Nephron (organoid): ENCODE results near the gene SCAMP2.

Experiments used
- H3K27ac Mint-ChIP-seq, 3 experiments: 2 replicates each; pipeline ENCODE4 v1.8.0; 2020; ENCODE audit warnings: mixed read lengths in 3 of 3, mild to moderate bottlenecking in 2 of 3, moderate library complexity in 1 of 3
- H3K27me3 Mint-ChIP-seq: 2 replicates; pipeline ENCODE4 v1.8.0; 2021; ENCODE audit warnings: low read depth, mild to moderate bottlenecking, moderate library complexity, mixed read lengths
- H3K36me3 Mint-ChIP-seq: 2 replicates; pipeline ENCODE4 v1.8.0; 2020; ENCODE audit warnings: low read depth, mixed read lengths
- H3K4me1 Mint-ChIP-seq: 2 replicates; pipeline ENCODE4 v1.8.0; 2020; ENCODE audit warnings: mixed read lengths
- H3K4me3 Mint-ChIP-seq, 3 experiments: 2 replicates each; pipeline ENCODE4 v1.8.0; 2020; ENCODE audit warnings: mild to moderate bottlenecking in 3 of 3, mixed read lengths in 3 of 3, moderate library complexity in 2 of 3
- H3K9me3 Mint-ChIP-seq: 2 replicates; pipeline ENCODE4 v1.8.0; 2020; ENCODE audit warnings: mixed read lengths
- TF ChIP-seq, protein P1 (sequence below), 3 experiments: fragments of 200-600 bp; sonication (generic); IDR thresholded peaks; one replicate each; pipeline ENCODE4 v1.5.0; 2021; ENCODE audit warnings: antibody characterized with exemption in 3 of 3; ENCODE audit not compliant: unreplicated experiment in 3 of 3

Gene SCAMP2

DNA sequence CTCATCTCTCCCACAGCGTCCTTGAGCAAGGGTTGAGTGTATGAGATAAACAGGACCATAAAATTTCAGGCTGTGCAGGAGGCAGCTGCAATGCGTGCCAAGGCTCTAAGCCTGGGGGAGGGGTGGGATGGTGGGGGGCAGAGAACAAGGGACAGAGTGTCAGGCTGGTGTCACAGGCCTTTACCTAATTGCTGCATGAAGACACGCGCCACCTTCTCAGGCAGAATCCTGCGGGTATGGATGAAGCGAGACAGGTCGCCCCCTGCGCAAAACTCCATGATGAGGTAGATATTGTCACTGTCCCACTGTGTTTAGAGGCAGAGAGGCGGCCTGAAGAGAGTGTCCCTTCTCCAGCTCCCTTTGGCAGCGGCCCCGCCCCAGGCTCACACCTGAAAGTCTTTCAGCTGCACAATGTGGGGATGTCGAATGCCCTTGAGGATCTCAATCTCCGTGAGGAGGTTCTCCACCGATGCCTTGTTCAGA is 31.2 kb downstream of the SCAMP2 start:
- no peaks in the 10 kb centered on the region for H3K27me3 Mint-ChIP-seq
- TF ChIP-seq, protein P1, sequence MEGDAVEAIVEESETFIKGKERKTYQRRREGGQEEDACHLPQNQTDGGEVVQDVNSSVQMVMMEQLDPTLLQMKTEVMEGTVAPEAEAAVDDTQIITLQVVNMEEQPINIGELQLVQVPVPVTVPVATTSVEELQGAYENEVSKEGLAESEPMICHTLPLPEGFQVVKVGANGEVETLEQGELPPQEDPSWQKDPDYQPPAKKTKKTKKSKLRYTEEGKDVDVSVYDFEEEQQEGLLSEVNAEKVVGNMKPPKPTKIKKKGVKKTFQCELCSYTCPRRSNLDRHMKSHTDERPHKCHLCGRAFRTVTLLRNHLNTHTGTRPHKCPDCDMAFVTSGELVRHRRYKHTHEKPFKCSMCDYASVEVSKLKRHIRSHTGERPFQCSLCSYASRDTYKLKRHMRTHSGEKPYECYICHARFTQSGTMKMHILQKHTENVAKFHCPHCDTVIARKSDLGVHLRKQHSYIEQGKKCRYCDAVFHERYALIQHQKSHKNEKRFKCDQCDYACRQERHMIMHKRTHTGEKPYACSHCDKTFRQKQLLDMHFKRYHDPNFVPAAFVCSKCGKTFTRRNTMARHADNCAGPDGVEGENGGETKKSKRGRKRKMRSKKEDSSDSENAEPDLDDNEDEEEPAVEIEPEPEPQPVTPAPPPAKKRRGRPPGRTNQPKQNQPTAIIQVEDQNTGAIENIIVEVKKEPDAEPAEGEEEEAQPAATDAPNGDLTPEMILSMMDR (IDR thresholded peaks at IDR 0.05; ENCODE audit: unreplicated experiment in 3 of 3), result no peak

DNA sequence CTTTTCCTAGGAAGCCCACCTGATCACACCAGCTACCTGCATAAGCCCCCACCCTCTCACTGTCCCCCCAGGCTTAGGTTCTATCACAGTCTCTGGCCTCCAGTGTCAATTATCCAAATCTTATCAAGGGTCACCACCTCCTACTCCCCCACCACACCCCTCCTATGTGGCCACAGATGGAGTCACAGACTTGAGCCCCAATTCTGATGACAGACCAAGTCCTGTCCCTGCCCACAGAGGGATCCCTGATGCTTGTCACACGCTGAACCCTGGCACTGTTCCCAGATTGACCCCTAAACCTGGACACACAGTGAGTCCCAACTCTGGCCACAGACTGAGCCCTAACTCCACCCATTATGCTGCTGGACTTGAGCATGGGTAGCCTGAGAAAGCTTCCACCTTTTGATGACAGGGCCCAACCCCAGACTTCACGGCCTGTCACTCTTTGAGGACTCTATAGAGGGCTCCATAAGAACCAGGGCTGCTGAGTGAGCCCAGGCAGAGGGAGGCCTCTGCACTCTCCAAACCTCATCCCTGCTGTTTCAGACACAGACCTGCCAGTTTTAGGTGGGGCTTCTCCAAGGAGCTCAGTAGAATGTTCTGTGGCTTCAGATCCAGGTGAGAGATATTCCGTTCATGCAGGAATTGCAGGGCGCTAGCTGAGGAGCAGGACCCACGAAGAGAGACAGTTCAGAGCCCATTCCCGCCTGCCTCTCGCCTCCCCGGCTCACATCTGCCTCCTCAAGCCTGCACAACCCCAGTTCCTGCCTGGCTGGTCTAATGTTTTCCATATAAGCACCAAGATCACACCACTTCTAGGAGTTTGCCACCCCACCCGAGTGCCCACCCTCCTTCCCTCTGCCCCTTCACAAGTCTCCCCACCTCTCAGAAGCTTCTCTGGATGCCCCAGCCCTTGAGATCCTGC is 32.1 kb downstream of the SCAMP2 start:
- no peaks in the 10 kb centered on the region for H3K9me3 Mint-ChIP-seq
- peak overlapping the region; percentile 92 to 95 (median 94) for H3K4me3 Mint-ChIP-seq
- no peak overlapping the region for H3K27ac Mint-ChIP-seq
- no peaks in the 10 kb centered on the region for H3K27me3 Mint-ChIP-seq
- peaks cover 25% of the 10 kb centered on the region for H3K4me1 Mint-ChIP-seq
- H3K36me3 Mint-ChIP-seq, result peaks cover 17% of the 10 kb centered on the region
- TF ChIP-seq, protein P1 (IDR thresholded peaks at IDR 0.05; ENCODE audit: unreplicated experiment in 3 of 3), result no peak

More for the DNA sequence above, 31.2 kb downstream of the SCAMP2 start:
- Mint-ChIP-seq H3K36me3 (peaks cover 17% of the 10 kb centered on the region), H3K9me3 (no peaks in the 10 kb centered on the region), H3K4me3 (peak overlapping the region; percentile 92 to 95 (median 94)), H3K27ac (no peak overlapping the region), H3K4me1 (peaks cover 25% of the 10 kb centered on the region)

DNA sequence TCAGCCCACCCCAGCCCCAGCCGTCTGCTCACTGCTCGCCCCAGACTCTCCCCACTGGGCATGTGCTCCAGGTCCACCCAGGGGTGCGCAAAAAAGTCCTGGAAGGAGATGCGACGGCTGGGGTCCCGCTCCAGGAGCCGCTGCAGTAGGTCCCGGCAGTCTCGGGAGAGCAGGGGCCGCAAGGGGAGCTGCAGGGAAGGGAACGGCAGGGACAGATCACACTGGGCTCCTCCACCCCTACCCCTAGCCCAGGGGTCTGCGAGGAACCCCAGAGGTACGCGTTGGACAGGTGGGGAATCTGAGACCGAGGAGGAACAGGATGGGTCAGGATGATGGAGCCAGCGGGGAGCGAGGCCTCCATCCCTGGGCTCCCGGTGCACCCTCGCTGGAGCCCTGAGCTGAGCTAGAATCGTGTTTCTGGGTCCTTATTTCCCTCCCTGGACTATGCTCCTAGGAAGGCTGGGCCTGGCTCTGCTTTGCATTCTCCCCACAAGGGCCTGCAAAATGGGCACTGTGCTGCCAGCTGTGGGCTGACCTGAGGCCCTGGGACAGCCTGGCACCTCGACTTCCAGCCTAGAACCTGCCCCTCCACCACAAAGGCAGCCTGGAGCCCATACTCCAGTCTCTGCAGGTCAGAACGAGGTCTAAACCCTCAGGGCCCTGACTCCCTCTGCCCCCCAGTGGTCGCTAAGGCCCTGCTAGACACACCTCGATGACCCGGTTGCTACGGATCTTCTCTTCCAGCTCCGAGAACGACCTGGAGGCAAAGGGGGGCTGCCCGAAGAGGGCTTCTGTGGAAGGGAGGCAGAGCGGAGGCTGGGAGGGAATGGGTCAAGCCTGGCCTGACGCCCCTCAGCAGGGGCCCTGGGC is 33.4 kb downstream of the SCAMP2 start:
- TF ChIP-seq, protein P1 (IDR thresholded peaks at IDR 0.05; ENCODE audit: unreplicated experiment in 3 of 3), result no peak
- no peaks in the 10 kb centered on the region for H3K9me3 Mint-ChIP-seq
- H3K4me3 Mint-ChIP-seq, result peak overlapping the region in 2 of 3 experiments; percentile 37 to 54
- peaks cover 24% of the 10 kb centered on the region for H3K4me1 Mint-ChIP-seq
- no peaks in the 10 kb centered on the region for H3K27me3 Mint-ChIP-seq
- H3K27ac Mint-ChIP-seq, result no peak overlapping the region
- peaks cover 15% of the 10 kb centered on the region for H3K36me3 Mint-ChIP-seq

DNA sequence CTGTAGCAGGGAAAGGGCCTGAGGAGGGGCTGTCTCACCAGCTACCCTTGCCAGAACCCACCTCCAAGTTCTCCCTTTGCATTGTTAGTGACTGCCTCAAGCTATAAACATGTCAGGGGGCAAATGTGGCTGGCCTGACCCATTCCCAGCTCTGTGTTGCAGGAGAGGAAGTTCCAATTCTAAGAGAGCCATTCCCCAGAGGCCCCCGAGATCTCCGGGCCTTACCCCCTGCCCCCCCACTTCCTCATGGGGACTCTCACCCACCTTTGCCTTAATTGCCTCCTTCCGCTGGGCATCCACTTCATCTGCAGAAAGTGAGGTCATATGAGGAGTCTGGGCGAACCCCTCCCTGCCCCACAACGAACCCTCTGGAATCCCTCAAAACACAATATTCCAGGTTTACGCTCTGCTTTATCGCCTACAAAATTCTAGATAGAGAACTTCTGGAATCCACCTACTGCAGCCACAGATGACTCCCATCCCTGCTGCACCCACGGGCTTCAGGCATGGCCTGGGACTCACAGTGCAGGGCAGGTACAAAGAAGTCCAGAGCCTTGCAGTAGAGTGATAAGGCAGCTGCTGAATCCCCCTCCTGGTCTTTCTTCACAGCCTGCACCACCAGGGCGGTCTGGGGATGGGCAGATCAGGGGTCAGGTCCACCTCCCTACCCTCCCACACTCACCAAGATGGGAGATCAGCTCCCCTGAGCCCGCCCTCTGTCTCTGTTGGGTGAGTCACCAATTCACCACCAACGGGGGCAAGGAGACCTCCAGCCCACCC is 34.2 kb downstream of the SCAMP2 start:
- Mint-ChIP-seq H3K27me3 (no peaks in the 10 kb centered on the region), H3K9me3 (no peaks in the 10 kb centered on the region), H3K4me1 (peaks cover 17% of the 10 kb centered on the region), H3K36me3 (peaks cover 11% of the 10 kb centered on the region), H3K27ac (no peak overlapping the region), H3K4me3 (no peak overlapping the region)
- TF ChIP-seq, protein P1 (IDR thresholded peaks at IDR 0.05; ENCODE audit: unreplicated experiment in 3 of 3), result no peak

DNA sequence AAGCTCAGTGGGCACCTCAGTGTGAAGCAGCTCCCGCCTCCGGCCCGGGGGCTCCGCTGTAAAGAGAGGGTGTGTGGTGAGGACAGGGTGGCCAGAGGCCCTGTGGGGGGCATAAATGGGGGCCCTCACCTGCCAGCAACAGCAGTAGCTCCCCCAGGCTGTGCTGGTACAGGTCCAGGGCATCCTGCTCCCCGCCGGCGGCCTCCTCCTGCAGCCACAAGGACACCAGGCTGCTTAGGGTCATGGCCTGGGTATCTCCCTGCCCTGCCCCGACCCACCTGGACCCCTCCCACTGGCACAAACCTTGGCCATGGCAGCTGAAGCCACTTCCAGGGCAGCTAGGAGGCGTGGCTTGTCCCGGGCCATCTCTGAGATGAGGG is 35.0 kb downstream of the SCAMP2 start:
- H3K9me3 Mint-ChIP-seq, result no peaks in the 10 kb centered on the region
- H3K27me3 Mint-ChIP-seq, result no peaks in the 10 kb centered on the region
- peaks cover 11% of the 10 kb centered on the region for H3K36me3 Mint-ChIP-seq
- H3K4me3 Mint-ChIP-seq, result no peak overlapping the region
- no peak overlapping the region for H3K27ac Mint-ChIP-seq
- TF ChIP-seq, protein P1 (IDR thresholded peaks at IDR 0.05; ENCODE audit: unreplicated experiment in 3 of 3), result no peak
- H3K4me1 Mint-ChIP-seq, result peaks cover 12% of the 10 kb centered on the region
